ENCODE measurements around the gene PPP1R1A. TPM values are rescaled to one million over a fixed set of nuclear protein-coding genes. Genes with fewer than 3 reads are reported as not detected.

Gene PPP1R1A
- total RNA-seq, 2 experiments from 2014 or later, result not detected

- H3K4me2 ChIP-seq (ENCODE audit: low read length), result no peak overlapping the region
- no peaks in the 10 kb centered on the region for H4K20me1 ChIP-seq (ENCODE audit: insufficient read depth, low read length)
- BruUV-seq (replicated peaks), result no TSS peak
- H3K9me3 ChIP-seq (ENCODE audit: low read length), result no peaks in the 10 kb centered on the region
- CTCF ChIA-PET (ENCODE audit: unreplicated experiment), result no interaction called here
- no peaks in the 10 kb centered on the region for H3K9me2 ChIP-seq (ENCODE audit: insufficient read depth, low read length)
- H3K79me2 ChIP-seq (ENCODE audit: insufficient read depth, low read depth, low read length), result no peaks in the 10 kb centered on the region
- no peak overlapping the region for H3K27ac ChIP-seq (ENCODE audit: low read depth, low read length, poor library complexity, severe bottlenecking)
- no peaks in the 10 kb centered on the region for H3K4me1 ChIP-seq (ENCODE audit: insufficient read depth, low read length, poor library complexity, severe bottlenecking)
- H3K36me3 ChIP-seq (ENCODE audit: insufficient read depth, low read length), result no peaks in the 10 kb centered on the region
- H2AFZ ChIP-seq (ENCODE audit: low read length), result no peak overlapping the region
- H3K4me3 ChIP-seq (ENCODE audit: low read depth, low read length, poor library complexity, severe bottlenecking), result no peak overlapping the region
- POLR2A ChIA-PET, result interaction anchor here (0.6 kb wide), 1 partner anchor 133 kb away, joined by 4 read pairs; no protein-coding TSS in a partner anchor
- intact Hi-C loops (cut with micrococcal nuclease; ENCODE audit: unreplicated experiment), result no loop called here
- TF ChIP-seq, protein P1, sequence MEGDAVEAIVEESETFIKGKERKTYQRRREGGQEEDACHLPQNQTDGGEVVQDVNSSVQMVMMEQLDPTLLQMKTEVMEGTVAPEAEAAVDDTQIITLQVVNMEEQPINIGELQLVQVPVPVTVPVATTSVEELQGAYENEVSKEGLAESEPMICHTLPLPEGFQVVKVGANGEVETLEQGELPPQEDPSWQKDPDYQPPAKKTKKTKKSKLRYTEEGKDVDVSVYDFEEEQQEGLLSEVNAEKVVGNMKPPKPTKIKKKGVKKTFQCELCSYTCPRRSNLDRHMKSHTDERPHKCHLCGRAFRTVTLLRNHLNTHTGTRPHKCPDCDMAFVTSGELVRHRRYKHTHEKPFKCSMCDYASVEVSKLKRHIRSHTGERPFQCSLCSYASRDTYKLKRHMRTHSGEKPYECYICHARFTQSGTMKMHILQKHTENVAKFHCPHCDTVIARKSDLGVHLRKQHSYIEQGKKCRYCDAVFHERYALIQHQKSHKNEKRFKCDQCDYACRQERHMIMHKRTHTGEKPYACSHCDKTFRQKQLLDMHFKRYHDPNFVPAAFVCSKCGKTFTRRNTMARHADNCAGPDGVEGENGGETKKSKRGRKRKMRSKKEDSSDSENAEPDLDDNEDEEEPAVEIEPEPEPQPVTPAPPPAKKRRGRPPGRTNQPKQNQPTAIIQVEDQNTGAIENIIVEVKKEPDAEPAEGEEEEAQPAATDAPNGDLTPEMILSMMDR (conservative IDR thresholded peaks at IDR 0.05; ENCODE audit: low read length), result no peak
- TF ChIP-seq EZH2phosphoT487 (IDR thresholded peaks at IDR 0.05; ENCODE audit: borderline replicate concordance, low read depth, low read length), result no peak
- DNase-seq (ENCODE audit: low spot score), result no peak
Measured at GRCh38 chr12:54584128-54584527, 4.3 kb downstream of the PPP1R1A start.

DNA sequence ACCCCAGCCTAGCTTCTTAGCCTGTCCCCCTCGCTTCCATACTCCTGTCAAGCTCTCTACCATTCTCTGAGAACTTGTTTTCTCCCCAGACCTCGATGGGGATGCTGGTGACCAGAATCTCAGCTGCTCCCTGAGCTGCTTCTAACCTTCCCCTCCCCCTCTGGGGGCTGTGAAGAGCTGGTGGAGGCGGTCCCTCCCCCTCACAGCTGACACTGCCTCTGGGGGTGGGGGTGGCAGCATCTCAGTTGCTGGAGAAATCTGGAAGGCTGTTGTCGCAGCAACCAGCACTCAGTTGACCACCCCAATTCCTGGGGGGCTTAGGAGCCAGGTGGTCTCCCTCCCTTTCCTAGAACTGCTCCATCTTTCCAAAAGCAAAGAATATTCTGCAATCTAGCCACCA, 4.7 kb downstream of the PPP1R1A start:
- DNase-seq (ENCODE audit: low spot score), result no peak
- ChIA-PET POLR2A (interaction anchor here (0.6 to 1.0 kb wide), 2 partner anchors 57 to 133 kb away, joined by 4 read pairs; no protein-coding TSS in a partner anchor), CTCF (ENCODE audit: unreplicated experiment) (no interaction called here)
- no peaks in the 10 kb centered on the region for H3K9me2 ChIP-seq (ENCODE audit: insufficient read depth, low read length)
- TF ChIP-seq, protein P1 (conservative IDR thresholded peaks at IDR 0.05; ENCODE audit: low read length), result no peak
- no peak for TF ChIP-seq EZH2phosphoT487 (IDR thresholded peaks at IDR 0.05; ENCODE audit: borderline replicate concordance, low read depth, low read length)
- H4K20me1 ChIP-seq (ENCODE audit: insufficient read depth, low read length), result no peaks in the 10 kb centered on the region
- H3K79me2 ChIP-seq (ENCODE audit: insufficient read depth, low read depth, low read length), result no peaks in the 10 kb centered on the region
- no peak overlapping the region for H3K27ac ChIP-seq (ENCODE audit: low read depth, low read length, poor library complexity, severe bottlenecking)
- H3K4me3 ChIP-seq (ENCODE audit: low read depth, low read length, poor library complexity, severe bottlenecking), result no peak overlapping the region
- H3K9me3 ChIP-seq (ENCODE audit: low read length), result no peaks in the 10 kb centered on the region
- intact Hi-C loops (cut with micrococcal nuclease; ENCODE audit: unreplicated experiment), result no loop called here
- H3K4me2 ChIP-seq (ENCODE audit: low read length), result no peak overlapping the region
- H3K4me1 ChIP-seq (ENCODE audit: insufficient read depth, low read length, poor library complexity, severe bottlenecking), result no peaks in the 10 kb centered on the region
- no TSS peak for BruUV-seq (replicated peaks)
- H2AFZ ChIP-seq (ENCODE audit: low read length), result no peak overlapping the region
- H3K36me3 ChIP-seq (ENCODE audit: insufficient read depth, low read length), result no peaks in the 10 kb centered on the region

DNA sequence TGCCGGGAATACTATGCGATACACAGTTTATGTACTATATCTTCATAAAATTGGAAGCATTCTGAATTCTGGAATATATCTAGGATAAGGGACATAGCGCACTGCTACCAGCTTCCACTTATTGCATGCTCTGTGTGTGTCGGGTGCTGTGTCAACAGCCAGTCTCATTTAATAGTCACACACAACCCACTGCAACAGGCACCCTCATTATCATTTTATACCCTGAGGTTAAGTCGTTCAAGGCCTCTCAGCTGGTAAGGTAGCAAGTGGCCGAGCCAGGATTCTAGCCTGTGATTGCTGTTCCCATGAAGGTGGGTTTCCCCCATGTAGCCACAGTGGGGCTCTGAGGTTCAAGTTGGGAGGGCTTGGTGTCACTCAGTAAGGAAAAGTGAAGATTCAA, 7.0 kb downstream of the PPP1R1A start:
- no peak for DNase-seq (ENCODE audit: low spot score)
- Histone ChIP-seq H3K79me2 (ENCODE audit: insufficient read depth, low read depth, low read length) (no peaks in the 10 kb centered on the region), H3K9me2 (ENCODE audit: insufficient read depth, low read length) (no peaks in the 10 kb centered on the region), H3K36me3 (ENCODE audit: insufficient read depth, low read length) (peaks cover 3% of the 10 kb centered on the region; the same call in 1 of the 2 replicates), H4K20me1 (ENCODE audit: insufficient read depth, low read length) (no peaks in the 10 kb centered on the region), H3K4me1 (ENCODE audit: insufficient read depth, low read length, poor library complexity, severe bottlenecking) (no peaks in the 10 kb centered on the region), H3K4me3 (ENCODE audit: low read depth, low read length, poor library complexity, severe bottlenecking) (no peak overlapping the region), H2AFZ (ENCODE audit: low read length) (no peak overlapping the region), H3K4me2 (ENCODE audit: low read length) (no peak overlapping the region), H3K9me3 (ENCODE audit: low read length) (no peaks in the 10 kb centered on the region), H3K27ac (ENCODE audit: low read depth, low read length, poor library complexity, severe bottlenecking) (no peak overlapping the region)
- ChIA-PET POLR2A (no interaction called here), CTCF (ENCODE audit: unreplicated experiment) (no interaction called here)
- intact Hi-C loops (cut with micrococcal nuclease; ENCODE audit: unreplicated experiment), result no loop called here
- no peak for TF ChIP-seq EZH2phosphoT487 (IDR thresholded peaks at IDR 0.05; ENCODE audit: borderline replicate concordance, low read depth, low read length)
- TF ChIP-seq, protein P1 (conservative IDR thresholded peaks at IDR 0.05; ENCODE audit: low read length), result no peak
- BruUV-seq (replicated peaks), result no TSS peak

Measured in OCI-LY7 (cell line).